Retina (tissue), 1 donor: ENCODE data around the gene SFXN4.
"Not testable (repeated sequence)": the region's sequence is repeated elsewhere in the genome, so short reads cannot be mapped to it uniquely, and the experiment has no call there.

Source experiments
- DNase-seq: peaks from one replicate; pipeline ENCODE4 v3.0.0-alpha.2; 2016

SFXN4 gene

GRCh38 chr10:119189811-119190282 is 24.3 kb upstream of the SFXN4 start:
- no peak for DNase-seq

DNA sequence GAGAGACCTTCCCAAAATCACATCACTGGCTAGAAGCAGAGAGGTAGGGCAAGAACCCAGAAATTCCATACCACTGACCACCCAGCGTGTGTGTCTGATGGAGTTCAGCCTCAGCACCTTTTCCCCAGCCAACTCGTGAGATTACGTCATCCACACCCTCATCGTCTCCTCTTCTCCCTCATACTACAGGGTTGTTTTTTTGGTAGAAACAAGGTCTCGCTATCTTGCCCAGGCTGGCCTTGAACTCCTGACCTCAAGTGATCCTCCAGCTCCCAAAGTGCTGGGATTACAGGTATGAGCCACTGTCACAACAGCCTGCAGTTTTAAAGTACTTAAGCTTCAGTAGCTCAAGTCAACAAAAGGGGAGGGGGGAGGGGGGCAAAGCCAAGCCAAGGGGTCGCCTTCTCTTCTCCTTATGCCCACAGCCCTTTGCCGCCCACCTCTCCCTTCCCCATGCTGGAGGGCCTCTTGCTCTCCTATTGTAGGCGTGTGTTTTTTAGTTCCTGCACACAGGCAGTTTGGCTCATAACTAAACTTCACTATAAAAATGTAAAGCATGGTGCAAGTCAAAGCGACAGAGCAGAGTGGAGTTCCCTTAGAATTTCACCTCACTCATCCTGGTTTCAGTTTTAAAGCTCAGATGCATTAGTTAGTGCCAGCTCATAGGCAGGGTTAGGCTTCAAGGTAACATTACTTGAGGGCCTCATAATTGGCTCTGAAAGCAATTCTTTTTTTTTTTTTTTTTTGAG is 18.3 kb upstream of the SFXN4 start:
- DNase-seq, result no peak

DNA sequence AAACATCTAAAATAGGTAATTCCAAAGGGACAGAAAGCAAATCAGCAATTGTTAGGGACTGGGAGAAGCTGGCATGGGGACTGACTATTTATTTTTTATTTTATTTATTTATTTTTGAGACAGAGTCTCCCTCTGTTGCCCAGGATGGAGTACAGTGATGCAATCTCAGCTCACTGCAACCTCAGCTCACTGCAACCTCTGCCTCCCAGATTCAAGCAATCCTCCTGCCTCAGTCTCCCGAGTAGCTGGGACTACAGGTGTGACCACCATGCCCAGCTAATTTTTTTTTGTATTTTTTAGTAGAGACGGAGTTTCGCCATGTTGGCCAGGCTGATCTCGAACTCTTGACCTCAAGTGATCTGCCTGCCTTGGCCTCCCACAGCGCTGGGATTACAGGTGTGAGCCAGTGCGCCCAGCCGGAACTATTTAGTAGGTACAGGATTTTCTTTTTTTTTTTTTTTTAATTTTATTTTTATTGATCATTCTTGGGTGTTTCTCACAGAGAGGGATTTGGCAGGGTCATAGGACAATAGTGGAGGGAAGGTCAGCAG is 15.4 kb upstream of the SFXN4 start:
- DNase-seq, result not testable (repeated sequence)

DNA sequence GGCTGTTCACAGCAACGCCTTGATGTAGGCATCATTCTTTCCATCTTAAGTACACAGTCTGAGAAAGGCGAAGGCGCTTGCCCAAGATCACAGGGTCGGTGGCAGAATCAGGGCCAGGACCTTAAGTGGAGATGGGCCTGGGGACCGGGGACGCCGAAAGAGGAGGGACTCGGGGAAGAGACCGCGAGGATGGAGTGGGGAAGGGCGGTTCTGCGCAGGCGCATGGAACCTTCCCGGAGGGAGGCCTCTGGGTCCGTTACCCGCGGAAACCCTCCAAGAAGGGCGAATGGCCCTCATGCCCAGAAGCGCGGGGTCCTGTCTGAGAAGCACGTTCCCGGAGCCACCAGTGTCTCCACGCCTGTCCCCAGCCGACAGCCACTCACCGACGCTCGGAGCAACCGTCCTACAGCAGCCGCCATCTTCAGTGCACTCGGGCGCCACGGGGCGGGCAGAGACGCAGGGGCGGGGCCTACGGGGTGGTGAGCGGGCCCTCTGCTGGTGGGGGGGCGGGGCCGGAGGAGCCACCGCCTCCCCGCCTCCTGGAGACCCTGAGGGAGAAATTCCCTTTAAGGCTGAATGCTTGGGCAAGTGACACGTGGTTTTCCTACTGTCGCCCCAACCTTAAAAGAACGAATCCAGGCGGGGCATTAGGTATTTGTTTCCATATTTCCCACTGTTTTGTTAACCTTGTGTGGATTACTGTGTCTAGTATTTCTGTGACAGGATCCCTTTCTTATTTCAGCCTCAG is 13.0 kb upstream of the SFXN4 start, which contains the start of gene PRDX3:
Gene PRDX3 (minus strand): TSS at position 441 of the 748 bp plus-strand sequence. CDS start 22 bp downstream, at position 419.
- peak; percentile 98 for DNase-seq

GRCh38 chr10:119177708-119178371 is 12.3 kb upstream of the SFXN4 start:
- no peak for DNase-seq

DNA sequence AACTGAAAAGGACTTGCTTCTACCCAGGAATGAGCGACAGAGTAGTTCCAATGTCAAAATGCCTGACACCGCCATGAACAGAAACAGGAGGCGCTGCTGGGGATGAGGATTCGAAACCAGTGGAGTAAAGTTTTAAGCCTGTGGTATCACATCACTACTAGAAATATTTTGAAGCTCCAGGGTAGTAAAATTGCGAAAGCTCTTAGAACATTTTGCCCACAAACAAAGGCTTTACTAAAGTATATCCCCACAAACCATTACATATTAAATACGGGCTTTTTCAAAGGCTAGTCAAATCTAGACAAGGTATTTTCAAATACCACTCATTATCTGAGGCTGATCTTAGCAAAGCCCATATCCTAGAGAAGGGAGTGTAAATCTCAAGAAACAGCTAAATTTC is 10.7 kb upstream of the SFXN4 start:
- no peak for DNase-seq

DNA sequence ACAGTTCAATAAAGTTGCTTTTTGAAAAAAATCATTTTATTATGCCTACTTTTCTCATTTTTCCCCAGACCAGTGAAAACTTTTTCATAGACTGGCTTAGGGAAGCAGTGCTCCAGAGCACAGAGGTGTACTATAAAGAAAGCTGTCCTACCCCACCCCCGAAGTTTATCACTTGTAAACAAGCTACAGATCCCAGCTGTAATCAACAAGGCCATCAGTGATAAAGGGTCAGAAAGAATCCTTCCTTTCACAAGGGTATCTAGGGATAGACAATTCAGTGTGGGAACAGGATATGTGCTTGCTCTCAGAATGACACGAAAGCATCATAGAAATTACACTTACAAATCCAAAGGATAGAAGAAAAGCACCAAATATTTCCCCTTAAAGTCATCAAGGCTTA is 8.6 kb upstream of the SFXN4 start:
- no peak for DNase-seq

- DNase-seq, result no peak
These were observed 1.5 kb upstream of the SFXN4 start for GRCh38 chr10:119167041-119167440.

- DNase-seq, result no peak
These were observed 1.1 kb upstream of the SFXN4 start for GRCh38 chr10:119166564-119166963.

GRCh38 chr10:119166118-119166500 is 595 bp upstream of the SFXN4 start:
- DNase-seq, result no peak

DNA sequence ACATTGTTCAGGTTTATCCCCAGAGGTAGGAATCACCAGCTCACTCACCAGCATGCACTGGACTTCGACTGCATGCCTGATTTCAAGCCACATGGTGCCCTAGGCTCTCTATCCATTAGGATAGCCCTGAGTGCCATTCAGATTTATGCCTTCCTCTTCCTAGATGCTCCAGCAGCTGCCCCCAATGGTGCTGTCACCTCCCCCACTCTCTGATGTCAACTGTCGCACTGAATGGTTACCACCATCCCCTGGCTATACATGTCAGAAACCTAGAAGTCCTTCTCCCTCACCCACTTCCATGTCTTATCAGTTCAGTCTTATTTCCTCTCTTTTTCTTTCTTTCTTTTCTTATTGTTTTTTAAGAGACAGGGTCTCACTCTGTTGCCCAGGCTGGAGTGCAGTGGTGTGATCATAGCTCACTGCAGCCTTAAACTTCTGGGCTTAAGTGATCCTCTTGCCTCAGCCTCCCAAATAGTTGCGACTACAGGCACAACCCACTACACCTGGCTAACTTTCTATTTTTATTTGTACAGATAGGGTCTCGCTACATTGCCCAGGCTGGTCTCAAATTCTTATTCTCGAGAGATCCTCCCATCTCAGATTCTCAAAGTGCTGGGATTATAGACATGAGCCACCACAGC is 2.9 kb downstream of the SFXN4 start:
- no peak for DNase-seq

DNA sequence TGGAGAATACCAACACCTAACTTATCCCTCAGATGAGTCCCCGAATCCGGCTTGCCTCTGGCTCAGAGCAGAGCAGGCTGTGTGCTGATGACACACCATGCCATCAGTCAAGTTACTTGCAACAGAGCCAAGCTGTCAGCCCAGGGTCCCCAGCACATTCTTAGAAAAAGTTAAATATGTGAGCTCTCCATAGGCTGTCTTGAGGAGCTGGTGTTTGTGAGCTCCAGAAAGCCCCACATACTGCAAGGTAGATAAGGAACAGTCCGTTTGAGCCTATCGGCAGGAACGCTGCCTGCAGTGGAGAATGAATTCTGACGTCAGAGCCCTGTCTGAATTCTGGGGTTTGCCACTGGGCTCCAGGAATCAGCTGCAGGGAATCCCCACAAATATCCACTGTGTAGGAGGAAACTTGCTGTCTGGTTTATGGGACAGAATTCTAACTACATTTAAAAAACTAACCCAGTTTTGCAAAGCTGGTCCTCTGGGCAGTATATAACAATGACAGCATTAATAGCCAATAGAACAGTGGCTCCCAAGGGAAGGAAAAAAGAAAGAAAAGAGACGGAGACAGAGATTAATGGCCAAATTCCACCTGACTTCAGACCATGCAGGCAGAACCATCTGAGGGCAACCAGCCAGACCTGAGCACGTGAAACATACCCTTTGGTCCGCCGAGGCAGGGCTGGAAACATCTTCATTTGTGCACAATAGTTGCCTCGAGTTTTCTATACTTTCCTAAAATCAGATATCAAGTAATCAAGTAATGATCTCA is 3.6 kb downstream of the SFXN4 start:
- no peak for DNase-seq

DNA sequence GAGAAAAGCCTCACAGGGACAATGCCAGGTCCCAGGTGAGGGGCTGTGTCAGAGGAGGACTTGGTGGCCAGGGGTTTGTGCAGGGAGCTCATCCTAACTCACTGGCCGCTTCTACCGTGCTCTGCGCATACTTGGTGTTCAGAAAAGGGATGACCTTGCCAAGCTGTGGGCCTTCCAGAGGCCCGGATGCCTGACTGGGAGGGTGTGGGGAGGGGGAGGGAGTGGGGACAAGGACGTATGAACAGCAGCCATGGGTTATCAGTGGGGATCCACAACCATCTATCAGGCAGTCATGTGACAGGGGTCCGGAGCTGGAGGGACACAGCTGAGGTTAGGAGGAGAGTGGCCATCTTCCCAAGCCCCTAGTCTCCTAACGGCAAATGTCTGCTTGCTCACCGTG is 6.2 kb downstream of the SFXN4 start:
- no peak for DNase-seq

- DNase-seq, result no peak
These were observed 11.9 kb downstream of the SFXN4 start for GRCh38 chr10:119153661-119154060.

GRCh38 chr10:119153041-119153440 is 12.5 kb downstream of the SFXN4 start:
- no peak for DNase-seq

DNA sequence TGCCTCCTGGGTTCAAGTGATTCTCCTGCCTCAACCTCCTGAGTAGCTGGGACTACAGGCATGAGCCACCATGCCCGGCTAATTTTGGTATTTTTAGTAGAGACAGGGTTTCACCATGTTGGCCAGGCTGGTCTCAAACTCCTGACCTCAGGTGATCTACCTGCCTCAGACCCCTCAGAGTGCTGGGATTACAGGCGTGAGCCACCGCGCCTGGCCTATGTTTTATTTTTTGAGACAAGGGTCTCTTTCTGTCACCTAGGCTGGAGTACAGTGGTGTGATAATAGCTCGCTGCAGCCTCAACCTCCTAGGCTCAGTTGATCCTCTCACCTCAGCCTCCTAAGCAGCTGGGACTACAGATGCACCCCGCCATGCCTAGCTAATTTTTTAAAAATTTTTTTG is 13.9 kb downstream of the SFXN4 start:
- DNase-seq, result not testable (repeated sequence)

- no peak for DNase-seq
These were observed 15.8 kb downstream of the SFXN4 start for GRCh38 chr10:119149729-119150128.

- DNase-seq, result no peak
These were observed 16.4 kb downstream of the SFXN4 start for GRCh38 chr10:119149157-119149556.

DNA sequence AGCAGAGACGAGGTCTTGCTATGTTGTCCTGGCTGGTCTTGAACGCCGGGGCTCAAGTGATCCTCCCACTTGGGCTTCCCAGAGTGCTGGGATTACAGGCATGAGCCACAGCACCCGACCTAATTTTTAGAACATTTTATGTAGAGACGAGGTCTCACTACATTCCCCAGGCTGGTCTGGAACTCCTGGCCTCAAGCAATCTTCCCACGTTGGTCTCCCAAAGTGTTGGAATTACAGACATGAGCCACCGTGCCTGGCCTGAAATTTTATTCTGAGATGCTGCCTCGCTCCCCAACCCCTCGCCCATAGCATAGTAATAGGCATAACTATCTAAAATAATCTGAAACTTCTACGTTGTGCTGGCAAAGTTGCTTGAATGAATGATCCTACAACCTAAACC is 21.9 kb downstream of the SFXN4 start:
- DNase-seq, result no peak

DNA sequence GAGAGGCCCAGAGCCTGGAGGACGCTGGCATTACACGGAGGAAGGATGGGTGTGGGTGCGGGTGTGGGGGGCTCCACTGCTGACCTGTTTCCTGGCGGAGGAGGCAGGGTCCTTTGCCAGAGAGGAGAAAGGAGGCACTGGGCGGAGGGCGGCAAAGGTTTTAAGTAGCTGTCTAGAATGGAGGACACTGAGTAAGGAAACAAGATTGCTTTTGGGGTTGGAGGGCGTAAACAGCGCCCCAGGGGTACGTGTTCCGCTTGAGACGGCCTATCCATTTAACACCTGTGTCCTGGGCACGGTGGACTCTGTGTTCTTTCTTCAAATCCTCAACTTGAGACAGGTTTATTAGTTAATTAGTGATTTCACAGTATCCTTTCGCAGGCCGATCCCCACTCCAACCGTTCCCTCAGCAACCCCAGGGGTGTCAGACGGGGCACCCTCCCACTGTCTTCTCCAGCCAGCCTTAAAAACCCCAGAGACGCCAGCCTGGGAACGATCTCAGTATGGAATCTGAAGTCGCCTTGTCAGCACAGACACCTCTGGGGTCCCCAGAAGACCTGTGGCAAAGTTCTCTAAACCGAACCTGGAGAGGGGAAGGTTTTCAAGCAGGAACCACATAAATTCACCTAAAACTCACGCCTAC is 24.8 kb downstream of the SFXN4 start:
- DNase-seq, result no peak

DNA sequence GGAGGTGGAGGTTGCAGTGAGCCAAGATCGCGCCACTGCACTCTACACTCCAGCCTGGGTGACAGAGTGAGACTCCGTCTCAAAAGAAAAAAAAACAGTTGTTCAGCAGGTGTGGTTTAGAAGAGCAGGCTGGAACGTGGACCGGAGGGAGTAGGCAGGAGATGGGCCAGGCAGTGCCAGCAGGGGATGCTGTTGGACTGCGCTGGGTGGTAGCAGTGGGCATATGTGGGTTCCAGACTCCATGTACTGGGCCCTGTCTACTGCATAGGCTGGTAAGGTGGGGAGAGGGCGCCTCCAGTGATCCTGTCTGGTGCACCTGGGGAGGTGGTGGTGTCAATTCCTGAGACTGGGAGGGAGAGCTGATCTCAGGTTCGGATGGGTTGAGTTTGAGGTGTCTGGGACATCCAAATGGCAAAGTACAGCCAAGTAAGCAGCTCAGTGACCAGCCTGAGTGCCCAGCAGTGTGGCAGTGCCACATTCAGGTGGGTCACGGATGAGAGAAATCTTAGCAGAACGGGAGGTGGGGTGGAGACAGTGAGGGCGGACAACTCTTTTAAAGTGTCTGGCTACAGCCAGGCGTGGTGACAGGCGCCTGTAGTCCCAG is 25.9 kb downstream of the SFXN4 start:
- peak; percentile 26 for DNase-seq
